NB4 (cell line): ENCODE measurements around the gene LELP1.
"Not testable (repeated sequence)": the region's sequence is repeated elsewhere in the genome, so short reads cannot be mapped to it uniquely, and the experiment has no call there.

Experiments used
- DNase-seq: peaks from one replicate; pipeline ENCODE4 v3.0.0; 2010; ENCODE audit warnings: low read depth
- H3K4me3 ChIP-seq: one replicate; pipeline ENCODE4 v1.5.1; 2011; ENCODE audit warnings: mild to moderate bottlenecking, low read depth, low read length, moderate library complexity
- MYC ChIP-seq: IDR thresholded peaks from 2 replicates; pipeline ENCODE4 v1.6.1; 2011; ENCODE audit warnings: low read depth, low read length
- POLR2A ChIP-seq: IDR thresholded peaks from 2 replicates; pipeline ENCODE4 v1.6.1; 2011; ENCODE audit warnings: mild to moderate bottlenecking; ENCODE audit not compliant: insufficient read length; ENCODE audit errors: extremely low read depth
- TF ChIP-seq, protein P1 (sequence below): IDR thresholded peaks from one replicate; pipeline ENCODE4 v1.5.1; 2012; ENCODE audit warnings: low read depth, low read length
- TF ChIP-seq, protein P2 (sequence below): IDR thresholded peaks from 2 replicates; pipeline ENCODE4 v1.6.1; 2011; ENCODE audit warnings: low read depth, low read length

Gene LELP1

DNA sequence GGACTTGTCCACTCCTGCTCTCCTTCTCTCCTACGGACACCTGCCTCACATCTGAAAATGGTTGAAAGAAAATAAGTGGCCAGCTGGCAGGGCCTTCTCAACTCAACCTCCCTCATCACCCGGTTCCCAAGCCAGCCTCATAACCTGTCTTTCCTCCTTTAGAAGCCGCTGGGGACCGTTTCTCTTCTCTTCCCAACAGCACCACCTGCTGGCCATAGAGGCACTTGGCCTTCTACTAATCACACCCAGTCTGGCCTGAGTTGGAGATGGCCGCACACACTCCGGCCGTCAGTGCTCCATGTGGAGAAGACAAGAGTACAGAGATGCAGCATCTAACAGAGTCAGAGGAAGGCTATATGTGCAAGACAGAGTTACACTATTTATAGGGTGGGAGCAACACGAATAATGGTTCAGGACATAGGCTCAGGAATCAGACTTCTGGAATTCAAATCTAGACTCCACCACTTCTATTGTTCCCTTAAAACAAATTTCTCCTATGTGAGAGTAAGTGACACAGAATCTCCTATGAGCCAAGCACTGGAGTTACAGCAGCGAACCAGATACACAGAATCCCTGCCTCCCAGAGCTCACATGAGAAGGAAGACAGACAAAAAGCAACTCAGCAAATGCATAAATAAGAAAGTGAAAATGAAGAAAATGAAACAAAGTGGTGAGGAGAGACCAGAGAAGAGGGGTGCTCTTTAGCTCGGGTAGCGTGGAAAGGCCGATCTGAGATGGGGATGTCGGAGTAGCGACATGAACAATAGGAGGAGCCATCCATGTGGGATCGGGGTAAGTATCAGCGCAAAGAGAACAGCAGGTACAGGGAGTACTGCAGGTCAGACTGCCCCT is 20.0 kb downstream of the LELP1 start:
- H3K4me3 ChIP-seq = not testable (repeated sequence)
- TF ChIP-seq, protein P1, sequence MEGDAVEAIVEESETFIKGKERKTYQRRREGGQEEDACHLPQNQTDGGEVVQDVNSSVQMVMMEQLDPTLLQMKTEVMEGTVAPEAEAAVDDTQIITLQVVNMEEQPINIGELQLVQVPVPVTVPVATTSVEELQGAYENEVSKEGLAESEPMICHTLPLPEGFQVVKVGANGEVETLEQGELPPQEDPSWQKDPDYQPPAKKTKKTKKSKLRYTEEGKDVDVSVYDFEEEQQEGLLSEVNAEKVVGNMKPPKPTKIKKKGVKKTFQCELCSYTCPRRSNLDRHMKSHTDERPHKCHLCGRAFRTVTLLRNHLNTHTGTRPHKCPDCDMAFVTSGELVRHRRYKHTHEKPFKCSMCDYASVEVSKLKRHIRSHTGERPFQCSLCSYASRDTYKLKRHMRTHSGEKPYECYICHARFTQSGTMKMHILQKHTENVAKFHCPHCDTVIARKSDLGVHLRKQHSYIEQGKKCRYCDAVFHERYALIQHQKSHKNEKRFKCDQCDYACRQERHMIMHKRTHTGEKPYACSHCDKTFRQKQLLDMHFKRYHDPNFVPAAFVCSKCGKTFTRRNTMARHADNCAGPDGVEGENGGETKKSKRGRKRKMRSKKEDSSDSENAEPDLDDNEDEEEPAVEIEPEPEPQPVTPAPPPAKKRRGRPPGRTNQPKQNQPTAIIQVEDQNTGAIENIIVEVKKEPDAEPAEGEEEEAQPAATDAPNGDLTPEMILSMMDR = peak; percentile 52
- peak; percentile 47 for DNase-seq

DNA sequence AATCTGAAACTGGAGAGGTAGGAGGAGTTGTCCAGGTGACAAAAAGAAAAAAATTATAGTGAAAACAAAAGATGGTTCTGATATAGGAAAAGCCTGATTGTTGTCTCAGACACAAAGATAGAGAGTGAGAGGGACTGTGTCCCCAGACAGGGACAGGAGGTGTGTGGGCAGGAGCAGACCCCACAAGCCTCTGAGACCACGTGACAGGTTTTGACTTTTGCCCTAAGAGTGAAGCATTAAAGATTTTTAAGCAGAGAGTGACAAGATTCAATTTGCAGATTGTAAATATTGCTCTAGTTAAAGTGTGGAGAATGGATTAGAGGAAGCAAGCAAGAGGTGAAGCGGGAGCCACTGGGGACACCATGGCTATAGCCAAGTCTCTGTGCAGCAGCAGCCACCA is 24.6 kb downstream of the LELP1 start:
- TF ChIP-seq MYC = no peak
- TF ChIP-seq, protein P1 = no peak
- no peak for TF ChIP-seq POLR2A
- TF ChIP-seq, protein P2, sequence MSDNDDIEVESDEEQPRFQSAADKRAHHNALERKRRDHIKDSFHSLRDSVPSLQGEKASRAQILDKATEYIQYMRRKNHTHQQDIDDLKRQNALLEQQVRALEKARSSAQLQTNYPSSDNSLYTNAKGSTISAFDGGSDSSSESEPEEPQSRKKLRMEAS = no peak
- no peak for DNase-seq
- H3K4me3 ChIP-seq = no peak overlapping the region

DNA sequence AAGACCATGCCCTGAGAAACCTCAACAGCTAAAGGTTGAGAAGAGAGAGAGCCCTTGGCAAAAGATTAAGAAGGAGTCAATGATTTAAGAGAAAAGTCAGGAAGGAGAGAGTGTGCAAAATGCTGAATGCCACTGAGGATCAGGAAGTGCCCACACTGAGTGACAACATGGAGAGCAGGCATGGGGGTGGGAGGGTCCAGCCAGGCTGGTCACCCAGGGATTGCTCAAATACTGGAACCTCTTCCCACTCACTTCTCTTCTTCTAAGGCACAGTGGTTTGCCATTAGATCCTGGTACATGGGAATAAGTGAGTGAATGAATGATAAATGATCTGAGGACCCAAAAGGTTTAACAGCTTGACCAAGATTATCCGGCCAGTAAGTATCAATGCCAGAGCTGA is 25.3 kb downstream of the LELP1 start:
- DNase-seq = no peak
- no peak for TF ChIP-seq MYC
- TF ChIP-seq POLR2A = no peak
- TF ChIP-seq, protein P2 = no peak
- TF ChIP-seq, protein P1 = no peak
- H3K4me3 ChIP-seq = no peak overlapping the region

DNA sequence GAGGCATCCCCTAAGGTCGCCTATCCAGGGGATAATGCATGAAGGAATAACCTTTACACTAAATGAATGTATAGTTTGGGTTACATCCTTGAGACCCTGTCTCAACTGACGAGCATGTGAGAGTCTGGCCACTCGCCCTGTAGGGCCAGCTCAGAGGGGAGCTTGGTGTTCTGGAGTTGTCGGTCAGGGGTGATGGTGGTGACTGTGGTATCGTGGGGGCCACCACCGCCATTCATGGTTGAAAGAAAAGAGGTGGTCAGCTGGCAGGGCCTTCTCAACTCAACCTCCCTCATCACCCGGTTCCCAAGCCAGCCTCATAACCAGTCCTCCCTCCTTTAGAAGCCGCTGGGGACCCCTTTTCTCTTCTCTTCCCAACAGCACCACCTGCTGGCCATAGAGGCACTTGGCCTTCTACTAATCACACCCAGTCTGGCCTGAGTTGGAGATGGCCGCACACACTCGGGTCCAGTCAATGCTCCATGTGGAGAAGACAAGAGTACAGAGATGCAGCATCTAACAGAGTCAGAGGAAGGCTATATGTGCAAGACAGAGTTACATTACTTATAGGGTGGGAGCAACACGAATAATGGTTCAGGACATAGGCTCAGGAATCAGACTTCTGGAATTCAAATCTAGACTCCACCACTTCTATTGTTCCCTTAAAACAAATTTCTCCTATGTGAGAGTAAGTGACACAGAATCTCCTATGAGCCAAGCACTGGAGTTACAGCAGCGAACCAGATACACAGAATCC is 26.0 kb downstream of the LELP1 start:
- peak; percentile 26 for DNase-seq
- TF ChIP-seq, protein P1 = peak; percentile 46
- H3K4me3 ChIP-seq = not testable (repeated sequence)

DNA sequence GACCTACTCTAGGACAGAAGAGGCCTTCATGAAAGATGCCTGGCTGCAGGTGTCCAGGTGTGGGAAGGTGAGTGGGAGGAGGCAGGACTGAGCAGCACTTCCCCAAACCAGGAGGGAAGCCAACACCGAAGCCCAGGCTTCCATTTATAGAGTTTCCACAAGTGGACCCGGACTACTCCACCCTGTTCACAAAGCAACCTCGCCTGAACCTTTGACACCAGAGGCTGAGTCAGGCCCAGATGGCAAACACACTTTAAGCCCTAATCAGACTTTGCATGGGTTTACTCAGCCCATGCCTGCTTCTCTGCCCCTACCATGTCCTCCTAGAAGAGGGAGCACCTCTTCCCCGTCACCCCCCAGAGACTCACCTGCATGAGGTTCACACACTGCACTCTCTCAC is 28.1 kb downstream of the LELP1 start:
- no peak for DNase-seq
- TF ChIP-seq, protein P2 = no peak
- TF ChIP-seq POLR2A (no peak), MYC (no peak)
- TF ChIP-seq, protein P1 = no peak

DNA sequence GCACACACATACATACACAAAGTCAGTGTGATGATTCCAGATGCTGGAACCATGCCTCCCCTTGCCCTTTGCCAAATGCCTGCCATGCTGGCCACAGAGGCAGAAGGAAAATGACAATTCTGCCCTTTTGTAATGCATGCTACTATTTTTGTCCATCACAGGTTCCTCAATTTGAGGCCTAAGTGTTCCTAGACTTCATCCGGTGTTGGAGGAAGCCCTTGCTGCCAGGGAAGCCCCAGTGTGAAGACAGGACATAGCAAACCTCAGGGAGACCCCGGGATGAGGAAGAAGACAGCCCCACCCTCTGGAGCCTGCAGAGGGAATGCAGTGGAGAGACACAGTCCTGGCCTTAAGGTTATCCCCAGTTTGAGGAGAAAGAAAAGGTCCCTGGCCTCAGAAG is 28.6 kb downstream of the LELP1 start:
- DNase-seq = peak; percentile 17
- no peak for TF ChIP-seq POLR2A
- TF ChIP-seq, protein P1 = no peak
- no peak for TF ChIP-seq MYC
- TF ChIP-seq, protein P2 = no peak
- H3K4me3 ChIP-seq = no peak overlapping the region

More for the DNA sequence above, 28.1 kb downstream of the LELP1 start:
- no peak overlapping the region for H3K4me3 ChIP-seq
